Jurkat, Clone E6-1 (cell line): ENCODE data around the gene EDEM1.
A peak's percentile ranks its signal among the peaks of the same experiment; 100 is the strongest.
"Not testable (repeated sequence)": the region's sequence is repeated elsewhere in the genome, so short reads cannot be mapped to it uniquely, and the experiment has no call there.

Experiments
- DNase-seq: peaks from one replicate; pipeline ENCODE4 v3.0.0-alpha.2; 2011; ENCODE audit warnings: low read depth, low spot score
- H3K4me3 ChIP-seq: 2 replicates; pipeline ENCODE4 v1.5.1; 2011; ENCODE audit warnings: mild to moderate bottlenecking, low read length, control low read depth, moderate library complexity

EDEM1 gene

GRCh38 chr3:5169807-5170206, 17.7 kb upstream of the EDEM1 start:
- H3K4me3 ChIP-seq: no peak overlapping the region
- no peak for DNase-seq

- no peak for DNase-seq
- H3K4me3 ChIP-seq: no peak overlapping the region
Observed at GRCh38 chr3:5170975-5171374, 16.5 kb upstream of the EDEM1 start.

GRCh38 chr3:5172018-5172417, 15.5 kb upstream of the EDEM1 start:
- DNase-seq: no peak
- no peak overlapping the region for H3K4me3 ChIP-seq

- not testable (repeated sequence) for DNase-seq, H3K4me3 ChIP-seq
Observed at GRCh38 chr3:5179036-5179435, 8.5 kb upstream of the EDEM1 start.

- peak; percentile 94 for DNase-seq
- peak overlapping the region; percentile 34 for H3K4me3 ChIP-seq
Observed at GRCh38 chr3:5181469-5182141, 5.9 kb upstream of the EDEM1 start.

- H3K4me3 ChIP-seq, DNase-seq: not testable (repeated sequence)
Observed at GRCh38 chr3:5183714-5184113, 3.8 kb upstream of the EDEM1 start.

- no peak overlapping the region for H3K4me3 ChIP-seq
- no peak for DNase-seq
Observed at GRCh38 chr3:5184499-5184898, 3.0 kb upstream of the EDEM1 start.

- no peak overlapping the region for H3K4me3 ChIP-seq
- no peak for DNase-seq
Observed at GRCh38 chr3:5185093-5185673, 2.3 kb upstream of the EDEM1 start.

GRCh38 chr3:5186089-5186857, 1.2 kb upstream of the EDEM1 start:
- H3K4me3 ChIP-seq: no peak overlapping the region; the same call in 1 of the 2 replicates
- DNase-seq: no peak

- DNase-seq: no peak
- H3K4me3 ChIP-seq: peak overlapping the region; percentile 62
Observed at GRCh38 chr3:5186858-5187155, 700 bp upstream of the EDEM1 start.

- no peak for DNase-seq
- H3K4me3 ChIP-seq: peak overlapping the region; percentile 92
Observed at GRCh38 chr3:5187920-5188418, 462 bp downstream of the EDEM1 start.

GRCh38 chr3:5188419-5189221, 1.1 kb downstream of the EDEM1 start:
- H3K4me3 ChIP-seq: peak overlapping the region; percentile 92
- DNase-seq: peak; percentile 72

- DNase-seq: no peak
- H3K4me3 ChIP-seq: peak overlapping the region; percentile 92
Observed at GRCh38 chr3:5190147-5190791, 2.8 kb downstream of the EDEM1 start.

GRCh38 chr3:5191555-5192304, 4.2 kb downstream of the EDEM1 start:
- DNase-seq: no peak
- H3K4me3 ChIP-seq: peak overlapping the region; percentile 92

- no peak for DNase-seq
- H3K4me3 ChIP-seq: no peak overlapping the region
Observed at GRCh38 chr3:5192571-5193365, 5.3 kb downstream of the EDEM1 start.

- no peak overlapping the region for H3K4me3 ChIP-seq
- no peak for DNase-seq
Observed at GRCh38 chr3:5194341-5194740, 6.8 kb downstream of the EDEM1 start.

GRCh38 chr3:5194801-5195509, 7.4 kb downstream of the EDEM1 start:
- no peak overlapping the region for H3K4me3 ChIP-seq
- DNase-seq: no peak
